H9 (cell line): ENCODE measurements around the gene AGMAT. TPM values are rescaled to one million over a fixed set of nuclear protein-coding genes. Genes with fewer than 3 reads are reported as not detected.

Experiments used
- DNase-seq: peaks from one replicate; pipeline ENCODE4 v3.0.0-alpha.2; 2017
- H2AFZ ChIP-seq: one replicate; pipeline ENCODE4 v1.6.1; 2013; ENCODE audit warnings: mild to moderate bottlenecking, low read length, control low read depth, moderate library complexity
- H2AK5ac ChIP-seq: 2 replicates; pipeline ENCODE4 v1.6.1; 2013; ENCODE audit warnings: low read length, control low read depth, mixed read lengths; ENCODE audit not compliant: insufficient read length
- H2BK120ac ChIP-seq: one replicate; pipeline ENCODE4 v1.6.1; 2013; ENCODE audit warnings: low read depth, mild to moderate bottlenecking, low read length, control low read depth, inconsistent platforms; ENCODE audit not compliant: poor library complexity, severe bottlenecking
- H2BK12ac ChIP-seq: 2 replicates; pipeline ENCODE4 v1.6.1; 2013; ENCODE audit warnings: low read length, control low read depth, mixed read lengths, low read depth; ENCODE audit not compliant: insufficient read length
- H2BK15ac ChIP-seq: 2 replicates; pipeline ENCODE4 v1.6.1; 2013; ENCODE audit warnings: low read depth, low read length, control low read depth
- H2BK20ac ChIP-seq: one replicate; pipeline ENCODE4 v1.6.1; 2013; ENCODE audit warnings: low read depth, mild to moderate bottlenecking, low read length, control low read depth, inconsistent platforms; ENCODE audit not compliant: poor library complexity, severe bottlenecking
- H2BK5ac ChIP-seq: 2 replicates; pipeline ENCODE4 v1.6.1; 2013; ENCODE audit warnings: low read length, control low read depth, mixed read lengths; ENCODE audit not compliant: insufficient read length
- H3K14ac ChIP-seq: 2 replicates; pipeline ENCODE4 v1.6.1; 2013; ENCODE audit warnings: low read length, control low read depth; ENCODE audit not compliant: insufficient read depth
- H3K18ac ChIP-seq: 2 replicates; pipeline ENCODE4 v1.6.1; 2013; ENCODE audit warnings: low read depth, mild to moderate bottlenecking, mixed read lengths, low read length, control low read depth; ENCODE audit not compliant: insufficient read length
- H3K23ac ChIP-seq: 2 replicates; pipeline ENCODE4 v1.6.1; 2013; ENCODE audit warnings: low read length, control low read depth, mixed read lengths, low read depth; ENCODE audit not compliant: insufficient read length
- H3K23me2 ChIP-seq: 2 replicates; pipeline ENCODE4 v1.6.1; 2013; ENCODE audit warnings: low read depth, mild to moderate bottlenecking, mixed read lengths, low read length, control low read depth; ENCODE audit not compliant: insufficient read length, poor library complexity, severe bottlenecking
- H3K27ac ChIP-seq: 2 replicates; pipeline ENCODE4 v1.5.1; 2013; ENCODE audit warnings: low read length, control low read depth, mixed read lengths, low read depth; ENCODE audit not compliant: insufficient read length
- H3K27me3 ChIP-seq: 2 replicates; pipeline ENCODE4 v1.6.1; 2013; ENCODE audit warnings: low read length, control low read depth, inconsistent platforms; ENCODE audit not compliant: insufficient read depth
- H3K4ac ChIP-seq: 2 replicates; pipeline ENCODE4 v1.6.1; 2013; ENCODE audit warnings: low read depth, mild to moderate bottlenecking, control low read depth, inconsistent platforms, low read length, moderate library complexity
- H3K4me1 ChIP-seq: 2 replicates; pipeline ENCODE4 v1.6.1; 2013; ENCODE audit warnings: low read length, control low read depth, inconsistent platforms; ENCODE audit not compliant: insufficient read depth
- H3K4me2 ChIP-seq: 2 replicates; pipeline ENCODE4 v1.6.1; 2013; ENCODE audit warnings: low read length, control low read depth, mixed read lengths; ENCODE audit not compliant: insufficient read length, insufficient read depth
- H3K56ac ChIP-seq: 2 replicates; pipeline ENCODE4 v1.6.1; 2013; ENCODE audit warnings: low read depth, mild to moderate bottlenecking, mixed read lengths, low read length, control low read depth; ENCODE audit not compliant: insufficient read length
- H3K79me1 ChIP-seq: 2 replicates; pipeline ENCODE4 v1.6.1; 2013; ENCODE audit warnings: low read depth, mild to moderate bottlenecking, moderate library complexity, low read length, control low read depth, inconsistent platforms; ENCODE audit not compliant: insufficient read depth, poor library complexity, severe bottlenecking
- H3K79me2 ChIP-seq: 2 replicates; pipeline ENCODE4 v1.6.1; 2013; ENCODE audit warnings: low read length, control low read depth, inconsistent platforms; ENCODE audit not compliant: insufficient read depth
- H3K9ac ChIP-seq: 2 replicates; pipeline ENCODE4 v1.6.1; 2013; ENCODE audit warnings: low read length, control low read depth, mixed read lengths; ENCODE audit not compliant: insufficient read length; ENCODE audit errors: extremely low read depth
- H3K9me3 ChIP-seq: one replicate; pipeline ENCODE4 v1.6.1; 2013; ENCODE audit warnings: low read depth, low read length, inconsistent platforms; ENCODE audit not compliant: control insufficient read depth
- H3T11ph ChIP-seq: one replicate; pipeline ENCODE4 v1.6.1; 2013; ENCODE audit warnings: mild to moderate bottlenecking, low read length, control low read depth, inconsistent platforms
- H4K20me1 ChIP-seq: one replicate; pipeline ENCODE4 v1.6.1; 2013; ENCODE audit not compliant: control insufficient read depth, insufficient read length, insufficient read depth
- H4K5ac ChIP-seq: 2 replicates; pipeline ENCODE4 v1.6.1; 2013; ENCODE audit warnings: low read depth, mild to moderate bottlenecking, mixed read lengths, low read length, control low read depth; ENCODE audit not compliant: insufficient read length
- H4K8ac ChIP-seq: replicated peaks from 2 replicates; pipeline ENCODE4 v1.6.1; 2013; ENCODE audit warnings: low read length, control low read depth, mixed read lengths, low read depth; ENCODE audit not compliant: insufficient read length
- H4K91ac ChIP-seq: 2 replicates; pipeline ENCODE4 v1.6.1; 2013; ENCODE audit warnings: low read depth, mild to moderate bottlenecking, moderate library complexity, mixed read lengths, low read length, control low read depth; ENCODE audit not compliant: insufficient read length
- H3K27ac Mint-ChIP-seq, 3 experiments: 2 replicates in 2 of 3; 3 replicates in 1 of 3; pipeline ENCODE4 v1.8.0; 2020 to 2021; ENCODE audit warnings: mixed read lengths in 3 of 3, mild to moderate bottlenecking in 1 of 3, moderate library complexity in 1 of 3
- H3K27me3 Mint-ChIP-seq: 2 replicates; pipeline ENCODE4 v1.8.0; 2021; ENCODE audit warnings: low read depth, mild to moderate bottlenecking, moderate library complexity, mixed read lengths
- H3K36me3 Mint-ChIP-seq, 3 experiments: 2 replicates in 2 of 3; 3 replicates in 1 of 3; pipeline ENCODE4 v1.8.0; 2020 to 2021; ENCODE audit warnings: low read depth in 3 of 3, mixed read lengths in 3 of 3; ENCODE audit not compliant: insufficient read depth in 1 of 3
- H3K4me1 Mint-ChIP-seq, 2 experiments: 2 replicates each; pipeline ENCODE4 v1.8.0; 2020; ENCODE audit warnings: mixed read lengths in 2 of 2
- H3K4me3 Mint-ChIP-seq, 2 experiments: 2 replicates in 1 of 2; 3 replicates in 1 of 2; pipeline ENCODE4 v1.8.0; 2020 to 2021; ENCODE audit warnings: mild to moderate bottlenecking in 2 of 2, mixed read lengths in 2 of 2, moderate library complexity in 1 of 2
- H3K9me3 Mint-ChIP-seq, 2 experiments: 2 replicates in 1 of 2; 3 replicates in 1 of 2; pipeline ENCODE4 v1.8.0; 2020; ENCODE audit warnings: mild to moderate bottlenecking in 2 of 2, mixed read lengths in 2 of 2, moderate library complexity in 1 of 2
- CTCF ChIP-seq: fragments of 200-600 bp; sonication (generic); conservative IDR thresholded peaks from 3 replicates; pipeline ENCODE4 v1.8.0; 2021; ENCODE audit warnings: antibody characterized with exemption, mild to moderate bottlenecking
- WGBS: extraction: QIAGEN DNeasy Blood & Tissue Kit; methylation state at CpG from one replicate; pipeline ENCODE4 v1.1.7; 2013; ENCODE audit warnings: missing lambda C conversion rate, low lambda C conversion rate, mixed read lengths; ENCODE audit not compliant: insufficient read length; ENCODE audit errors: extremely low coverage; 5-methylcytosine and 5-hydroxymethylcytosine counted together
- total RNA-seq: library from RNA; stranded (reverse); gene quantifications from 2 replicates; pipeline ENCODE4 v1.2.1, GENCODE V29; 2021

Gene AGMAT
- total RNA-seq, 1 experiment from 2014 or later = 4.0 TPM

GRCh38 chr1:15557008-15557407, 27.8 kb downstream of the AGMAT start:
- H3K27me3 ChIP-seq = no peaks in the 10 kb centered on the region
- DNase-seq = no peak
- H3K14ac ChIP-seq = no peak overlapping the region
- no peak for TF ChIP-seq CTCF
- H3K9ac ChIP-seq = no peak overlapping the region
- no peak overlapping the region for H4K8ac ChIP-seq
- H3T11ph ChIP-seq = no peak overlapping the region
- no peak overlapping the region for H4K91ac ChIP-seq
- no peaks in the 10 kb centered on the region for H3K9me3 Mint-ChIP-seq
- H4K5ac ChIP-seq = no peak overlapping the region
- no peak overlapping the region for H2AK5ac ChIP-seq
- H2BK5ac ChIP-seq = no peak overlapping the region
- no CpG with 5 or more reads among the region's 2 CpGs for WGBS
- no peak overlapping the region for H2AFZ ChIP-seq
- H2BK12ac ChIP-seq = no peak overlapping the region
- H3K4me2 ChIP-seq = no peak overlapping the region
- no peak overlapping the region for H2BK20ac ChIP-seq
- no peak overlapping the region for H3K56ac ChIP-seq
- no peak overlapping the region for H3K27ac Mint-ChIP-seq
- no peak overlapping the region for H3K27ac ChIP-seq
- H3K79me1 ChIP-seq = no peaks in the 10 kb centered on the region
- no peak overlapping the region for H2BK15ac ChIP-seq
- H3K23me2 ChIP-seq = no peaks in the 10 kb centered on the region
- H4K20me1 ChIP-seq = no peaks in the 10 kb centered on the region
- no peak overlapping the region for H2BK120ac ChIP-seq
- no peak overlapping the region for H3K23ac ChIP-seq
- no peak overlapping the region for H3K18ac ChIP-seq
- H3K79me2 ChIP-seq = no peaks in the 10 kb centered on the region
- no peak overlapping the region for H3K4me3 Mint-ChIP-seq
- H3K4me1 ChIP-seq = no peaks in the 10 kb centered on the region
- H3K4ac ChIP-seq = no peak overlapping the region
- no peaks in the 10 kb centered on the region for H3K27me3 Mint-ChIP-seq
- peaks cover 2 to 27% (median 12%) of the 10 kb centered on the region in 3 experiments; a peak in 6 of 7 replicates for H3K36me3 Mint-ChIP-seq
- H3K9me3 ChIP-seq = no peaks in the 10 kb centered on the region
- no peaks in the 10 kb centered on the region for H3K4me1 Mint-ChIP-seq
